Measurements from ENCODE around the gene MOGAT2.
"Not testable (repeated sequence)": the region's sequence is repeated elsewhere in the genome, so short reads cannot be mapped to it uniquely, and the experiment has no call there.

DNA sequence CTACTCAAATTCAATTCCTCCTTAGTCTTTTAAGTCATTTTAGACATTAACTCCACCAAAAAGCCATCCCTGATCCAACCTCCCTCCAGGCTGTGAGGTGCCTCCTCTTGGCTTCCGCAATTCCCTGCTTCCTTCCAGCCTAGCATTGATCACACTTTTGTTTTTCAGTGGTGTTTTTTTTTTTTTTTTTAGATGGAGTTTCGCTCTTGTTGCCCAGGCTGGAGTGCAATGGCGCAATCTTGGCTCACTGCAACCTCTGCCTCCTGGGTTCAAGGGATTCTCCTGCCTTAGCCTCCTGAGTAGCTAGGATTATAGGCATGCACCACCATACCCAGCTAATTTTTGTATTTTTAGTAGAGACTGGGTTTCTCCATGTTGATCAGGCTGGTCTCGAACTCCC, 25.5 kb downstream of the MOGAT2 start:
- TF ChIP-seq, protein P1, sequence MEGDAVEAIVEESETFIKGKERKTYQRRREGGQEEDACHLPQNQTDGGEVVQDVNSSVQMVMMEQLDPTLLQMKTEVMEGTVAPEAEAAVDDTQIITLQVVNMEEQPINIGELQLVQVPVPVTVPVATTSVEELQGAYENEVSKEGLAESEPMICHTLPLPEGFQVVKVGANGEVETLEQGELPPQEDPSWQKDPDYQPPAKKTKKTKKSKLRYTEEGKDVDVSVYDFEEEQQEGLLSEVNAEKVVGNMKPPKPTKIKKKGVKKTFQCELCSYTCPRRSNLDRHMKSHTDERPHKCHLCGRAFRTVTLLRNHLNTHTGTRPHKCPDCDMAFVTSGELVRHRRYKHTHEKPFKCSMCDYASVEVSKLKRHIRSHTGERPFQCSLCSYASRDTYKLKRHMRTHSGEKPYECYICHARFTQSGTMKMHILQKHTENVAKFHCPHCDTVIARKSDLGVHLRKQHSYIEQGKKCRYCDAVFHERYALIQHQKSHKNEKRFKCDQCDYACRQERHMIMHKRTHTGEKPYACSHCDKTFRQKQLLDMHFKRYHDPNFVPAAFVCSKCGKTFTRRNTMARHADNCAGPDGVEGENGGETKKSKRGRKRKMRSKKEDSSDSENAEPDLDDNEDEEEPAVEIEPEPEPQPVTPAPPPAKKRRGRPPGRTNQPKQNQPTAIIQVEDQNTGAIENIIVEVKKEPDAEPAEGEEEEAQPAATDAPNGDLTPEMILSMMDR (IDR thresholded peaks at IDR 0.05; ENCODE audit: low read length): not testable (repeated sequence)
- TF ChIP-seq EZH2 (optimal IDR thresholded peaks at IDR 0.05; ENCODE audit: low read depth, low read length); EZH2phosphoT487 (IDR thresholded peaks at IDR 0.05; ENCODE audit: low read length): not testable (repeated sequence)

All from MM.1S (cell line).